Measurements from ENCODE around the gene MARVELD1. TPM values are rescaled to one million over a fixed set of nuclear protein-coding genes. Genes with fewer than 3 reads are reported as not detected.

The MARVELD1 gene
- total and polyA plus RNA-seq, 2 of the 13 experiments (the other 11 are each of a cell fraction or from before 2014, with no cell fraction given): not detected

DNA sequence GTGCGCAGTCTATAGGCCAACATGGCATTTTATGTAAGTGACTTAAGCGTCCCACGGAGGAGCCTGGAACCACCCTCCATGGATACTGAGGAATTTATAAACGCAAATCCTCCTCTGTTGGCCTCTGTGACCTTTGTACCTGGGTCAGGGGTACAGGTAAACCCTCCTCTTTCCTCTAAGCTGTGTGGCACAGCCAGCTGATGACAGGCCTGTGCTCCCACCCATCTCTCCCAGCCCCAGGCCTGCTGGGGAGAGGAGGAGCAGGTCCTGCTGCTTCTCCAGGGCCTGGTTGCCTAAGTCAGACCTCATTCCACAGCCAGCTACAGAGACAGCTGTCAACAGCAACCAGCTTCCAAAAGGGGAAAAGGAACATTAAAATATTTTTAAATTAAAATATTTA lies 31.5 kb upstream of the MARVELD1 start:
- in situ Hi-C loops (cut with HindIII; ENCODE audit: extremely low pct_ligation_motif_present, low pct_unique_long_range_greater_than_20kb): no loop called here
- FAIRE-seq (peak; percentile 21), ATAC-seq (no peak; the same call in 2 of the 3 replicates), DNase-seq (ENCODE audit: low spot score) (peak; percentile 50)
- H3K27ac ChIP-seq (ENCODE audit: extremely low read length, insufficient read depth, low read length): no peak overlapping the region
- H3K4me1 ChIP-seq (ENCODE audit: insufficient read depth, low read length): peaks cover 34% of the 10 kb centered on the region
- H2AFZ ChIP-seq (ENCODE audit: low read length): no peak overlapping the region
- no TSS peak for BruUV-seq (replicated peaks)
- no peaks in the 10 kb centered on the region; a peak in 1 of 5 replicates for H3K27me3 ChIP-seq (ENCODE audit: control insufficient read depth in 1 of 2, insufficient read depth in 2 of 2, low read length in 2 of 2)
- POLR2A ChIA-PET: interaction anchor here (4.3 kb wide), 1 partner anchor 55 kb away, joined by 25 read pairs; the partner anchor contains the start of gene ZFYVE27
- 60% methylated on average over 3 of the region's 4 CpGs for WGBS (ENCODE audit: low lambda C conversion rate)
- peaks cover 28% of the 10 kb centered on the region for H4K20me1 ChIP-seq (ENCODE audit: insufficient read depth, low read length)
- peak overlapping the region; percentile 39; the same call in 1 of the 2 replicates for H3K9ac ChIP-seq (ENCODE audit: insufficient read depth, low read depth, low read length)
- peak overlapping the region; percentile 93 for H3K4me2 ChIP-seq (ENCODE audit: low read depth, low read length)
- H3K36me3 ChIP-seq (replicated peaks in 1 of 2; ENCODE audit: control insufficient read depth in 1 of 2, insufficient read depth in 2 of 2, low read length in 2 of 2): peaks cover 12 to 41% of the 10 kb centered on the region in 2 experiments
- CTCF ChIA-PET (ENCODE audit: low intra/inter-chr PET ratio, low total read pairs): no interaction called here
- peaks cover 62% of the 10 kb centered on the region for H3K79me2 ChIP-seq (ENCODE audit: insufficient read depth, low read length)
- peak overlapping the region in 2 of 3 experiments; percentile 11 to 97; a peak in 3 of 6 replicates for H3K4me3 ChIP-seq (replicated peaks in 1 of 3; ENCODE audit: insufficient read depth in 1 of 3, low read depth in 2 of 3, low read length in 3 of 3)
- intact Hi-C loops (cut with micrococcal nuclease; ENCODE audit: unreplicated experiment): no loop called here
- no peaks in the 10 kb centered on the region for H3K9me3 ChIP-seq (ENCODE audit: low read length)
- TF ChIP-seq, protein P1, sequence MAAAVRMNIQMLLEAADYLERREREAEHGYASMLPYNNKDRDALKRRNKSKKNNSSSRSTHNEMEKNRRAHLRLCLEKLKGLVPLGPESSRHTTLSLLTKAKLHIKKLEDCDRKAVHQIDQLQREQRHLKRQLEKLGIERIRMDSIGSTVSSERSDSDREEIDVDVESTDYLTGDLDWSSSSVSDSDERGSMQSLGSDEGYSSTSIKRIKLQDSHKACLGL (CRISPR knock-in tag; IDR thresholded peaks at IDR 0.05): no peak
- TF ChIP-seq TSC22D2 (CRISPR knock-in tag; IDR thresholded peaks at IDR 0.05; ENCODE audit: borderline replicate concordance) (no peak), DNMT3B (CRISPR knock-in tag; conservative IDR thresholded peaks at IDR 0.05) (no peak), MXD4 (CRISPR knock-in tag; IDR thresholded peaks at IDR 0.05) (no peak), ZNF354B (CRISPR knock-in tag; IDR thresholded peaks at IDR 0.05) (no peak), ZNF768 (CRISPR knock-in tag; IDR thresholded peaks at IDR 0.05) (peak; percentile 83; the same call in 1 of the 2 replicates), POLR2G (IDR thresholded peaks at IDR 0.05; ENCODE audit: low read depth, low read length) (no peak), NCOR1 (IDR thresholded peaks at IDR 0.05; ENCODE audit: borderline replicate concordance, low read length) (peak; percentile 54; the same call in 1 of the 2 replicates), ZFP41 (CRISPR knock-in tag; IDR thresholded peaks at IDR 0.05; ENCODE audit: borderline replicate concordance) (no peak), KLF15 (CRISPR knock-in tag; IDR thresholded peaks at IDR 0.05; ENCODE audit: borderline replicate concordance) (no peak), FOXK2 (IDR thresholded peaks at IDR 0.05) (no peak), ZNF577 (CRISPR knock-in tag; IDR thresholded peaks at IDR 0.05; ENCODE audit: borderline replicate concordance, low read depth) (no peak)
- TF ChIP-seq, protein P2, sequence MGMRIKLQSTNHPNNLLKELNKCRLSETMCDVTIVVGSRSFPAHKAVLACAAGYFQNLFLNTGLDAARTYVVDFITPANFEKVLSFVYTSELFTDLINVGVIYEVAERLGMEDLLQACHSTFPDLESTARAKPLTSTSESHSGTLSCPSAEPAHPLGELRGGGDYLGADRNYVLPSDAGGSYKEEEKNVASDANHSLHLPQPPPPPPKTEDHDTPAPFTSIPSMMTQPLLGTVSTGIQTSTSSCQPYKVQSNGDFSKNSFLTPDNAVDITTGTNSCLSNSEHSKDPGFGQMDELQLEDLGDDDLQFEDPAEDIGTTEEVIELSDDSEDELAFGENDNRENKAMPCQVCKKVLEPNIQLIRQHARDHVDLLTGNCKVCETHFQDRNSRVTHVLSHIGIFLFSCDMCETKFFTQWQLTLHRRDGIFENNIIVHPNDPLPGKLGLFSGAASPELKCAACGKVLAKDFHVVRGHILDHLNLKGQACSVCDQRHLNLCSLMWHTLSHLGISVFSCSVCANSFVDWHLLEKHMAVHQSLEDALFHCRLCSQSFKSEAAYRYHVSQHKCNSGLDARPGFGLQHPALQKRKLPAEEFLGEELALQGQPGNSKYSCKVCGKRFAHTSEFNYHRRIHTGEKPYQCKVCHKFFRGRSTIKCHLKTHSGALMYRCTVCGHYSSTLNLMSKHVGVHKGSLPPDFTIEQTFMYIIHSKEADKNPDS (CRISPR knock-in tag; IDR thresholded peaks at IDR 0.05): no peak
- TF ChIP-seq, protein P3, sequence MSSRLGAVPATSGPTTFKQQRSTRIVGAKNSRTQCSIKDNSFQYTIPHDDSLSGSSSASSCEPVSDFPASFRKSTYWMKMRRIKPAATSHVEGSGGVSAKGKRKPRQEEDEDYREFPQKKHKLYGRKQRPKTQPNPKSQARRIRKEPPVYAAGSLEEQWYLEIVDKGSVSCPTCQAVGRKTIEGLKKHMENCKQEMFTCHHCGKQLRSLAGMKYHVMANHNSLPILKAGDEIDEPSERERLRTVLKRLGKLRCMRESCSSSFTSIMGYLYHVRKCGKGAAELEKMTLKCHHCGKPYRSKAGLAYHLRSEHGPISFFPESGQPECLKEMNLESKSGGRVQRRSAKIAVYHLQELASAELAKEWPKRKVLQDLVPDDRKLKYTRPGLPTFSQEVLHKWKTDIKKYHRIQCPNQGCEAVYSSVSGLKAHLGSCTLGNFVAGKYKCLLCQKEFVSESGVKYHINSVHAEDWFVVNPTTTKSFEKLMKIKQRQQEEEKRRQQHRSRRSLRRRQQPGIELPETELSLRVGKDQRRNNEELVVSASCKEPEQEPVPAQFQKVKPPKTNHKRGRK (CRISPR knock-in tag; IDR thresholded peaks at IDR 0.05): no peak
- TF ChIP-seq, protein P4, sequence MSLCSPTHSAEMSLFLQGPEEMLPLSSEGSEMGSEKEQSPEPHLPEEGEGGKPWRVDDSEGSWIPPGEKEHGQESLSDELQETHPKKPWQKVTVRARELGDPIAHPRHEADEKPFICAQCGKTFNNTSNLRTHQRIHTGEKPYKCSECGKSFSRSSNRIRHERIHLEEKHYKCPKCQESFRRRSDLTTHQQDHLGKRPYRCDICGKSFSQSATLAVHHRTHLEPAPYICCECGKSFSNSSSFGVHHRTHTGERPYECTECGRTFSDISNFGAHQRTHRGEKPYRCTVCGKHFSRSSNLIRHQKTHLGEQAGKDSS (CRISPR knock-in tag; IDR thresholded peaks at IDR 0.05; ENCODE audit: borderline replicate concordance, low read depth): no peak
- TF ChIP-seq, protein P5, sequence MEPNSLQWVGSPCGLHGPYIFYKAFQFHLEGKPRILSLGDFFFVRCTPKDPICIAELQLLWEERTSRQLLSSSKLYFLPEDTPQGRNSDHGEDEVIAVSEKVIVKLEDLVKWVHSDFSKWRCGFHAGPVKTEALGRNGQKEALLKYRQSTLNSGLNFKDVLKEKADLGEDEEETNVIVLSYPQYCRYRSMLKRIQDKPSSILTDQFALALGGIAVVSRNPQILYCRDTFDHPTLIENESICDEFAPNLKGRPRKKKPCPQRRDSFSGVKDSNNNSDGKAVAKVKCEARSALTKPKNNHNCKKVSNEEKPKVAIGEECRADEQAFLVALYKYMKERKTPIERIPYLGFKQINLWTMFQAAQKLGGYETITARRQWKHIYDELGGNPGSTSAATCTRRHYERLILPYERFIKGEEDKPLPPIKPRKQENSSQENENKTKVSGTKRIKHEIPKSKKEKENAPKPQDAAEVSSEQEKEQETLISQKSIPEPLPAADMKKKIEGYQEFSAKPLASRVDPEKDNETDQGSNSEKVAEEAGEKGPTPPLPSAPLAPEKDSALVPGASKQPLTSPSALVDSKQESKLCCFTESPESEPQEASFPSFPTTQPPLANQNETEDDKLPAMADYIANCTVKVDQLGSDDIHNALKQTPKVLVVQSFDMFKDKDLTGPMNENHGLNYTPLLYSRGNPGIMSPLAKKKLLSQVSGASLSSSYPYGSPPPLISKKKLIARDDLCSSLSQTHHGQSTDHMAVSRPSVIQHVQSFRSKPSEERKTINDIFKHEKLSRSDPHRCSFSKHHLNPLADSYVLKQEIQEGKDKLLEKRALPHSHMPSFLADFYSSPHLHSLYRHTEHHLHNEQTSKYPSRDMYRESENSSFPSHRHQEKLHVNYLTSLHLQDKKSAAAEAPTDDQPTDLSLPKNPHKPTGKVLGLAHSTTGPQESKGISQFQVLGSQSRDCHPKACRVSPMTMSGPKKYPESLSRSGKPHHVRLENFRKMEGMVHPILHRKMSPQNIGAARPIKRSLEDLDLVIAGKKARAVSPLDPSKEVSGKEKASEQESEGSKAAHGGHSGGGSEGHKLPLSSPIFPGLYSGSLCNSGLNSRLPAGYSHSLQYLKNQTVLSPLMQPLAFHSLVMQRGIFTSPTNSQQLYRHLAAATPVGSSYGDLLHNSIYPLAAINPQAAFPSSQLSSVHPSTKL (CRISPR knock-in tag; IDR thresholded peaks at IDR 0.05): 0 out of 2 replicates have a peak, but pooled peaks have one; percentile 17

All from HepG2 (cell line).